ENCODE data around the gene NLGN4X.

The NLGN4X gene

GRCh38 chrX:5867778-5868177 lies 360.9 kb downstream of the NLGN4X start:
- no peak for DNase-seq (ENCODE audit: low spot score)

GRCh38 chrX:5857232-5857631 lies 371.4 kb downstream of the NLGN4X start:
- DNase-seq (ENCODE audit: low spot score) = no peak

GRCh38 chrX:5852941-5853340 lies 375.7 kb downstream of the NLGN4X start:
- DNase-seq (ENCODE audit: low spot score) = no peak

GRCh38 chrX:5842601-5843000 lies 386.1 kb downstream of the NLGN4X start:
- DNase-seq (ENCODE audit: low spot score) = no peak

Measured in ecto neural progenitor cell (in vitro differentiated cells).